ENCODE results near the gene SESN1.

Gene SESN1

DNA sequence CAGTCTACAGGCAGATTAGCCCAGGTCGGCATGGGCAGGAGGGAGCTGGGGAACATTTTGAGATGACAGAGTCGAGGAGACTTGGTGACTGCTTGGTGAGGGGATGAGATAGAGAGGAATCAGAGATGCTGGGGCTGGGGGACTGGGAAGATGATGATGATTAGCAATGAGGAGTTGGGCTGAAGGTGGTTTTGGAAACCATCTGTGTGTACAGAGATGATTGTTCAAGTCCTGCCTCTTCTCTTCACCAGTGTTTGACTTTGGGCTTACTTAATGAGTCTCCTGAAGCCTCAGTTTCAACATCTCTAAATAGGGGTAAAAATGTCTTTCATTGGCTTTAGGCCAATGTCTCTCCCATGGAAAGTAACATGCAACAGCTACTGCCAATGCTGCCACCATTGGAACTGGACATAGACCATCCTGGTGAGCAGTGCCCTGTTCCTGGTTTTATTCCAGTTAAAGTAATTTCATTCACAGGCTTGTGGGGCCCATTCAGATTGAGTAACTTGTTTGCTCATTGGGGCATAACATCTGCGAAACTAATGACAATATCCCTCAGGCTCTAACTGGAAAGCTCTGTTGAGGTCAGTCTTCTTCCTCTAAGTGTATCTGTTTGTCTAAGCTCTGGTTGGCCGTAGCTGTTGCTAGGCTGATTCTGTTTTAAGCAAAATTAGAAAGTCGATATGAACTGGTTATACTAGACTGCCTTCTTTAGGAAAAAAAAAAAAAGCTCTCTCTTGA, 147.4 kb downstream of the SESN1 start:
- TF ChIP-seq FOXP2 (optimal IDR thresholded peaks at IDR 0.05; ENCODE audit: control extremely low read depth, extremely low read length, insufficient read depth), result no peak
- TF ChIP-seq EZH2 (IDR thresholded peaks at IDR 0.05), result no peak
- TF ChIP-seq POLR2AphosphoS5 (IDR thresholded peaks at IDR 0.05; ENCODE audit: borderline replicate concordance, low read depth, low read length), result no peak
- Histone ChIP-seq H3K9ac (ENCODE audit: insufficient read length) (no peak overlapping the region), H3K27ac (no peak overlapping the region), H3K4me3 (no peak overlapping the region), H3K36me3 (ENCODE audit: insufficient read depth, low read length) (no peaks in the 10 kb centered on the region), H3K9me3 (ENCODE audit: low read depth, low read length) (no peaks in the 10 kb centered on the region)
- no peak for DNase-seq (ENCODE audit: low read depth, low spot score)

DNA sequence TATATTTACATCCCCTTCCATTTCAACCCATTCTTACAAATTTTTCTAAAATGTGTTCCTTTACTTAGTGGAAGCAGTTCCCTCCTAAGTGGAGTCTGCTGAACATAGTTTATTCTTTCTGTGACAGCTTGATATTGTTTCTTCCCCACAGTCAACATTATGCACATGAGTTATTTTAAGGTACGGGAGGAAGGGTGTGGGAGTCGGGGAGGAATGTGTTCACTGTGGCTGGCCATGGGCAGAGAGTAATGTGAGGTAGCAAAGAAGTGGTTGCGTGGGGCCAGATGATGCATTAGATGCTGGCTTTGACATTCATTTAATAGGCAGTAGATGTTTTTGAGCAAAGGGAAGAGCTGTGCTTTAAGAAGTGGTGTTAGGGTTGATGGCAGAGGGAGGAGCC, 148.0 kb downstream of the SESN1 start:
- no peak for TF ChIP-seq EZH2 (IDR thresholded peaks at IDR 0.05)
- TF ChIP-seq POLR2AphosphoS5 (IDR thresholded peaks at IDR 0.05; ENCODE audit: borderline replicate concordance, low read depth, low read length), result no peak
- TF ChIP-seq FOXP2 (optimal IDR thresholded peaks at IDR 0.05; ENCODE audit: control extremely low read depth, extremely low read length, insufficient read depth), result no peak
- H3K4me3 ChIP-seq, result no peak overlapping the region
- no peak overlapping the region for H3K27ac ChIP-seq
- H3K9me3 ChIP-seq (ENCODE audit: low read depth, low read length), result no peaks in the 10 kb centered on the region
- H3K36me3 ChIP-seq (ENCODE audit: insufficient read depth, low read length), result no peaks in the 10 kb centered on the region
- H3K9ac ChIP-seq (ENCODE audit: insufficient read length), result no peak overlapping the region
- no peak for DNase-seq (ENCODE audit: low read depth, low spot score)

DNA sequence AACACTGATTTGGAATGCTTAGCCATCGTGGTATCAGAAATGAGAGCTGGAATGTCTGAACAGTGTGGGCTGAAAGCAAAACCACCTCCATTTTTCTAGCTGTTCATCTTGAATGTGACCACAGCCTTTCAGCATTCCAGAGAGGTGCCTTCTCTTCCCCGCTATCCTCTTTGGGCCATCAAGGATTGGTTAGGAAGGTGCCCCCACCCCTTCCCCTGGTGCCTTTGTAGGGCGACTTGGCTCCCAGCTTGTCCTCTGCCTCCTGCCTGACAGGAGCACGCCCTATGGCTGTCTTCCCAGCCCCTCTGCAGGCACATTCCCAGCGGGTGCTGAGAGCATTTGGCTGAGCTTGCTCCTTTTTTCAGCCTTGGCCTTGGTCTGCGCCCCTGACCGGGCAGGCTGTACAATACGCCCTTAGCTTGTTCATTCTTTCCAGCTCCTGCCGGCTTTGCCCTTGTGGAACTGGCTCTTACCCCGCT, 148.9 kb downstream of the SESN1 start:
- TF ChIP-seq EZH2 (IDR thresholded peaks at IDR 0.05), result no peak
- TF ChIP-seq POLR2AphosphoS5 (IDR thresholded peaks at IDR 0.05; ENCODE audit: borderline replicate concordance, low read depth, low read length), result no peak
- no peak for TF ChIP-seq FOXP2 (optimal IDR thresholded peaks at IDR 0.05; ENCODE audit: control extremely low read depth, extremely low read length, insufficient read depth)
- no peak for DNase-seq (ENCODE audit: low read depth, low spot score)
- Histone ChIP-seq H3K36me3 (ENCODE audit: insufficient read depth, low read length) (no peaks in the 10 kb centered on the region), H3K9me3 (ENCODE audit: low read depth, low read length) (no peaks in the 10 kb centered on the region), H3K27ac (no peak overlapping the region), H3K4me3 (no peak overlapping the region), H3K9ac (ENCODE audit: insufficient read length) (no peak overlapping the region)

DNA sequence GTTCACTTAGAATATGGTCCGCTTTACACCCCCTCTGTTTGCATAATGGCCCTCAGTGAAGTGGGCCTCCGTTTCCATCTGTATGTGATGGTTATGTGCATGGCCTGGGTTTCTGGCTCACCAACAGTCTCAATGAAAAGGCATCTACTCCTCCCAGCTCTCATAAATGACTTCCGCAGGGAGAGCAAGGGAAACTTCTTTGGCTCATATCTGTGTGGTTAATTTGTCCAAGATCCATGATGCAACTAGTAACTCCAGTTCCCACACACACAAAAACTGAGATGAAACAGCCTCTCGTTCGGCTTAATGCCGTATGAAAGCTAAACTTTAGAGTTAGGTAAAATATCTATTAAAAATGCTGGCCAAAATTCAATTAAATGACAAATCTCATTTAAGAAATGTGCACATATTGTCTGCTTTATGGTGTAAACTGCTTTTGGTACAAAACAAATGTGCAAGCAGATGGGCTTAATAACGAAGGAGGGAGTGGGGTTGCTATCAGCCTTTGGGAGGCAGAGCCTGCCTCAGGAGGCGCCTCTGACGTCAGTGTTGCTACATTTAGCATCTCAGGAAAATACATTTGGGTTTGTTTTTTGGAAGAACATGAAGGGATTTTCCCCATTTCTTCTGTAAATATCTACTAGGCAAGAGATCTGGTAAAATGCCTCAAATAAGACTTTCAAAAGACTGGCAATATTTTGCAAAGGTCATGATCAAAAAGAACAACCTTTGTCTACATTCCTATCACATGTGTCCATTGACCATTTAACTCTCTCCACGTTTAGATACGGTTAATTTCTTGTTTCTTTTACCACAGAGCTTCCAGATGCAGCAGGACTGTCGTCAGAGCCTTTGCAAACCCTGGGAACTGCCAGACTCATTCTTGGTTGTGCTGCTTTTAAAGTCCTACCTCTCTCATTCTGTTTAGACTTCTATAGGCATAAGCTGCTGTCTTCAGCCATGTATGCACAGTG, 149.7 kb downstream of the SESN1 start:
- Histone ChIP-seq H3K9ac (ENCODE audit: insufficient read length) (no peak overlapping the region), H3K9me3 (ENCODE audit: low read depth, low read length) (no peaks in the 10 kb centered on the region), H3K27ac (no peak overlapping the region), H3K4me3 (no peak overlapping the region), H3K36me3 (ENCODE audit: insufficient read depth, low read length) (no peaks in the 10 kb centered on the region)
- TF ChIP-seq FOXP2 (optimal IDR thresholded peaks at IDR 0.05; ENCODE audit: control extremely low read depth, extremely low read length, insufficient read depth) (no peak), POLR2AphosphoS5 (IDR thresholded peaks at IDR 0.05; ENCODE audit: borderline replicate concordance, low read depth, low read length) (no peak), EZH2 (IDR thresholded peaks at IDR 0.05) (no peak)
- no peak for DNase-seq (ENCODE audit: low read depth, low spot score)

DNA sequence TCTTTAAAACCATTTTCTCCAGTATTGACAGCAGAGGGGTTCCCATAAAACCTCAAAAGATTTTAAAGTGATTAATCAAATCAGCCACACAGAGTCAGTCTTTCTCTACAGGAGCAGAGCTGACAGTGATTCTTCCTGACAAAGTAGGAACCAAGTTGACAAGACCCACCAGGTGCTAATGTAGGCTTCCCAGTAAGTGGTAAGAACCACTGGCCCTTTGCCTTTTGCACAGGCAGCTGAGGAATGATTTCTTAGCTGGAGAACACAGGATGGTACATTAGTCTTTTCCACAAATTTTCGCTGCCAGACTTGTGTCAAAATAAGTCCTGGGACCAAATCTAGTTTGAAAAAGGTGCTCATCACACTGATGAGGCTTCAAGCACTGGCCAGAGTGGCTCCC, 150.6 kb downstream of the SESN1 start:
- H3K4me3 ChIP-seq, result no peak overlapping the region
- no peak overlapping the region for H3K27ac ChIP-seq
- DNase-seq (ENCODE audit: low read depth, low spot score), result no peak
- no peaks in the 10 kb centered on the region for H3K9me3 ChIP-seq (ENCODE audit: low read depth, low read length)
- TF ChIP-seq FOXP2 (optimal IDR thresholded peaks at IDR 0.05; ENCODE audit: control extremely low read depth, extremely low read length, insufficient read depth), result no peak
- no peak for TF ChIP-seq EZH2 (IDR thresholded peaks at IDR 0.05)
- TF ChIP-seq POLR2AphosphoS5 (IDR thresholded peaks at IDR 0.05; ENCODE audit: borderline replicate concordance, low read depth, low read length), result no peak
- no peak overlapping the region for H3K9ac ChIP-seq (ENCODE audit: insufficient read length)
- H3K36me3 ChIP-seq (ENCODE audit: insufficient read depth, low read length), result no peaks in the 10 kb centered on the region

DNA sequence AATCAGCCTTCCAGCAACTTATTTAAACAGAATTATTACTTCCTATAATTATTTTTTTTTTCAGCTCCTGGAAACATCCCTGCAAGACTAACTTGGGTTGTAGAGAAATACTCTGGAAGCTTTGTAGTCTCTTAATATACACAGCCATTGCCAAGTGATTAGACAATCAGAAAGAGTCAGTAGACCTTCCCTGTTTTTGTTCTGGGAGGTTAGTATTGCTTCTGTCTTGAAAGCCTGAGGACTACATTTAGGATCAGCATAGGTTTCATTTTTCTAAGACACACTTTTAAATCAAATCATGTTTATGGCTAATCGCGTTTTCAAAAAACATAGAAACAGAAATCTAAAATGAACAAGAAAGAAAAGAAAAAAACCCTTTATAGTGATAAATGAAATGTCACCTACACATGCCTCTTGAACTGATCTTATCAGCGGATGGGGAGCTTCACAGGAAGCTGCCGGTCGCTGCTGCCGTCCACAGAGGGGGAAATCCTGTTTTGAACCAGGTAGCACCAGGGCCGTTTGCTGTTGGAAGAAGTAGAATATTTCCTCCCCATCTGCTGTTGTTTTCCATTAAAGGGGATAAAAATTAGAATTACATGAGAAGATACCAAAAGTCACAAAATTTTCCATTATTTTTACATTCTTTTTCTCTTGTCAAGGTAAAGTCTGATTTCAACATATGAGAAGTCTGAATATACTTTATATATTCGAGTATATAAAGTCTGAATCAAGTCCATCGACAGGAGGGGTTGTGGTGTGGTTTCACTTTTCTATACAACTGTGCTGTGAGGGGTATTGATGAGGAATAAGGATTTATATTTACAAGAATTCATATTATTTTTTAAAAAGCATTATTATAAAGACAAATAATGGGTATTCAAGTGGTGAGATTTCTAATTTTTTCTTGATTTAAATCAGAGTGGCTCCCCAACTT, 151.8 kb downstream of the SESN1 start:
- H3K4me3 ChIP-seq, result no peak overlapping the region

DNA sequence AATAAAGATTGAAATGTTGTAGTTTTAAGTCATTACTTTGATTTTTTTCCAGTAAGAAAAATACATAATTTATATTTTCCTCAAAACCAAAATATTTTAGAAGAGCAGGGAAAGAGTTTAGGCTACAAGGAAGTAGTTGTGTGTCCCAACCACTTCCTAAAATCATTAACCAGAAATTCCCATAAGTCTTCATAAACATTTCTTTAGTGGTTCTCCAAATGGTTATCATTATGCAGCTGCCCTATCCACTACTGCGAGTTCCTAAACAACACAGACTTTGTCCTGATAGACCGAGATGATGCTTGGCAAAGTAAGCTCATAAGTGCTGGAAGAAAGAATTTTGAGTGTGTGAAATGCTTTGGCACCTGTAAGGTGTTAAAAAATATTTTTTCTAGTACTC, 152.8 kb downstream of the SESN1 start:
- H3K9ac ChIP-seq (ENCODE audit: insufficient read length), result no peak overlapping the region
- H3K36me3 ChIP-seq (ENCODE audit: insufficient read depth, low read length), result no peaks in the 10 kb centered on the region
- no peak for DNase-seq (ENCODE audit: low read depth, low spot score)
- no peak for TF ChIP-seq POLR2AphosphoS5 (IDR thresholded peaks at IDR 0.05; ENCODE audit: borderline replicate concordance, low read depth, low read length)
- no peak for TF ChIP-seq EZH2 (IDR thresholded peaks at IDR 0.05)
- TF ChIP-seq FOXP2 (optimal IDR thresholded peaks at IDR 0.05; ENCODE audit: control extremely low read depth, extremely low read length, insufficient read depth), result no peak
- H3K9me3 ChIP-seq (ENCODE audit: low read depth, low read length), result no peaks in the 10 kb centered on the region
- no peak overlapping the region for H3K27ac ChIP-seq
- H3K4me3 ChIP-seq, result no peak overlapping the region

More for the DNA sequence above, 151.8 kb downstream of the SESN1 start:
- H3K36me3 ChIP-seq (ENCODE audit: insufficient read depth, low read length), result no peaks in the 10 kb centered on the region
- no peak overlapping the region for H3K9ac ChIP-seq (ENCODE audit: insufficient read length)
- TF ChIP-seq POLR2AphosphoS5 (IDR thresholded peaks at IDR 0.05; ENCODE audit: borderline replicate concordance, low read depth, low read length) (no peak), FOXP2 (optimal IDR thresholded peaks at IDR 0.05; ENCODE audit: control extremely low read depth, extremely low read length, insufficient read depth) (no peak), EZH2 (IDR thresholded peaks at IDR 0.05) (no peak)
- no peaks in the 10 kb centered on the region for H3K9me3 ChIP-seq (ENCODE audit: low read depth, low read length)
- DNase-seq (ENCODE audit: low read depth, low spot score), result no peak
- no peak overlapping the region for H3K27ac ChIP-seq

Data from SK-N-MC (cell line).